Right renal cortex interstitium (tissue), 3 donors: Measurements from ENCODE around the gene ZFR. TPM values are rescaled to one million over a fixed set of nuclear protein-coding genes. Genes with fewer than 3 reads are reported as not detected.
"Not testable (repeated sequence)": the region's sequence is repeated elsewhere in the genome, so short reads cannot be mapped to it uniquely, and the experiment has no call there.

ENCODE experiments used
- DNase-seq, 3 donors: peaks; one replicate each; pipeline ENCODE4 v3.0.0-alpha.2; 2013; ENCODE audit warnings: low read depth in 3 of 3, low spot score in 2 of 3
- polyA plus RNA-seq, 3 donors: library from polyadenylated mRNA; unstranded; fragments of 120-200 nt; gene quantifications; one replicate each; pipeline ENCODE4 v1.2.1, GENCODE V29; 2013; ENCODE audit not compliant: insufficient read length in 3 of 3

Gene ZFR
- polyA plus RNA-seq, 3 donors: 126 to 140 (median 138) TPM

DNA sequence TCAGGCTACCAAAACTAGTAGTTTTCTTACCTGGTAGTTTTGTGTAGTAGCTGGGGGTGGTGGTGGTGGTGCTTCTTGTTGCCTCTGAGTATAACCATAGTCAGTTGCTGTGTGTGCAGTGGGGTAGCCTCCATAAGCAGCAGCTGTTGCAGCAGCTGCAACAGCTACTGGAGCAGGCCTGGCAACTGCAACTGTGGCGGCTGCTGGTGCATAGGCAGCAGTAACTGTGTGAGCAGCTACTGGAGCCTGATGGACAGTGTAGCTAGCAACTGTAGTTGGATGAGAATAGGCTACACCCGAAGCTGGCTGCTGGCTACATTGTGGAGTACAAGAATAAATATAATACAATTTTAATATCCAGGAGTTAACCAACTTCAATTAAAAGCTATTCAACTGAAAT lies 24.7 kb downstream of the ZFR start:
- DNase-seq: no peak

DNA sequence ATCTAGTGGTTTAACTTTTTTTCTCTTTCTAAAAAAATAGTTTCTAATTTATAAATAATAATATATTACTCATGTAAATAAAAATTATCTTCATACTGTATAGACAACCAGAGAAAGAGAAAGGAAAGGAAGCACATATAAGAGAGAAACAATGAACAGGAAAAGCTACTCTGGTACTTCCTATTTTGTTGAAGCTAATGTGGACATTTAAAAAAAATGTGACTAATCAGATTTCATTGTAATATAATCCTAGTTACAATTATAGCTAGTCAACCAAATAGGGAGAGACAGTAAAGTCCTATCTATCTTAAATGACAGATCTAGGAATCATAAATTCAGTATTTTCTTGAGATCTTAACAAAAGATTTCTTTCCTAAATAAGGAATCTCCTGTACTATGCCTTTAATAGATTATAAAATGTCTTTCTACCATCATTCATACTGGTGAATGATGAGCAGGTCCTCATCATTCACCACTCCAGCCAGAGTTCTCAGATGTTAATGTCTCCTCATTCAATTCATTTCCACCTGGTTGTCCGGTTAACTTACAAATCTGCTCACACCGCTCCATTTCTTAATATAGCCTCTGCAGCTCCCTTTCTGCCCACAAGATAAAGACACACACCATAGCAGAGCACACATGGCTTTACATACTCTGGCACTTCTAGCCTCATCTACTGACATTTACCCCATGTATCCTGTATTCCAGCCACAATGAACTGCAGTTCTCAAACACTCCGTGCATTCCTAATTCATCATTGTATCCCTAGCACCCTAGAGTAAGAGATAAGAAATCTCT lies 30.9 kb downstream of the ZFR start:
- no peak for DNase-seq

DNA sequence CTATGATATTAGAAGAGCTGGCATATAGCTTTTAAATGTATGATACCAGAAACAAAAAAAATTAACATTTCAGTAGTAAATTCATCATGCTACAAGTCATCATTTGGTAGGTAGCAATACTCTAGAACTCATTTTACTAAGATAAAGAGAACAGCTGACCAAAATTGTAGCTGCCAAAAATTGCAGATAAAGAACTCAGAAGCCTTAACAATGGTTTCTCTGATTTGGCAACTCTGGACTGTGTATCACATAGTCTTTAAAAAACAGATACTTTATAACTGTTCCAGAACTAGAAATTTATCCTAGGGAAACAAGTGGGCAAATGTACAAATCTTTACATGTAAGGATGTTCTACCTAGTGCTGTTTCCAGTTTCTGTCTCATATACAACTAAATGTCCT lies 33.9 kb downstream of the ZFR start:
- no peak for DNase-seq

DNA sequence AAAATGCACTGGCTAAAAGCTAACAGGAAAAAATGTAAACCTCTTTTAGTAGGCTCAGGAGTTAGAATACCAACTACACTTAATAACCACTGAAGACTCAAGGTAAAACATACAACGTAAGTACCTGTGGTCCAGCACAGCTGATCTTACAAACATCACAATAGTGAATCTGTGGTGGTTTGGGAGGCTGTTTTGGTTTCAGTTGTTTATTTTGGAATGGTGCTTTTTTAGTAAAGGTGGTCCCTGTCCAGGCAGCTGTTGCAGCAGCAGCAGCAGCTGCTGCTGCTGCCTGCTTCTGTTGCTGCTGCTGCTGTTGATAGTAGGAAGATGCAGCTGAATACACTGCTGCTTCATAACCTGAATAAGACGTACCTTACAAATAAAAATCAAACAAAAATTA lies 37.9 kb downstream of the ZFR start:
- no peak for DNase-seq

DNA sequence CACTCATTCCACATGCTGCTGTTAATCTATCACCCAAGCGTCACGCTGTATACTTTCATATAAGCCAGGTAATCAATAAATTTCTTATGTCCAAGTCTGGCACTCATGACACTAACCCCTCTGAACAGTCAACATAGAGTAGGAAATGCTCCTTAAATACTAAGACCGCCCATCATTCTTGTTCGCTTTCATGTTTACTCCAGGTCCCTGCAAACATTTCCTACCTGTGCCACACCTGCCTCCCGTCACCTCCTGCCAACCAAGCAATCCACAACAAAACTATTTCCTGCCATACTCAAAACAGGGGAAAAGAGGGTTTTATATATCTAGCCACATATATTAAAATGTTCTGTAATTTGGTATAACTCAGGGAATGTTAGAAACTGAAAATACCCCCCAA lies 39.0 kb downstream of the ZFR start:
- DNase-seq: no peak

DNA sequence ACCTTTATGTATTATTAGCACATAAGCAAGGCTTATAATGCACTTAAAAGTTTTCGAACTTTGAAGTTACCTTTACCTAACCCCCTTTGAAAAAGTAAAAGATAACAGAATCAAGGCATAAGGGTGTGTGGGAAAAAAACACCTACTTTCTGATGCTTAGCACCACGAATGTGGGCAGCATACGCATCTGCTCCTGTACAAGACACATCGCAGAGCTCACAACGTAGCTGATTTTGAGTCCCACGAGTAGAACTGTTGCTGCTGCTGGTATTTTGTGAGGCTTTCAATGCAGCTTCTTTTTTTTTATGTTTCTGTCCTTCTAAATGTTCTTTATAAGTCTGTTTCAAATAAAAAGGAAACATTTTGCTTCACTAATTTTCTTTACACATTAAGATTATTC lies 40.8 kb downstream of the ZFR start:
- no peak for DNase-seq

DNA sequence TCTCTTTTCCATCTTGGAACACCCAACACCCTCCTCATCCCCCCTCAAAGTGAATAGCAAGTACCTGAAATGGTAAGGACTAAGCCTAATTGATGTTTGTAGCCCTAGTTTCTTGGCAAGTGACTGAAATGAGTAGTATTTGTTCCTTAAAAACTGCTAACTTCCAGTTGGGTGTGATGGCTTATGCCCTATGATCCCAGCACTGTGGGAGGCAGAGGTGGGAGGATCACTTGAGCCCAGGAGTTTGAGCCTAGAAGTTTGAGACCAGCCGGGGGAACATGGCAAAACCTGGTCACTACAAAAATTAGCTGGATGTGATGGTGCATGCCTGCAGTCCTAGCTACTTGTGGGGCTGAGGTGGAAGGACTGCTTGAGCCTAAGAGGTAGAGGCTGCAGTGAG lies 44.1 kb downstream of the ZFR start:
- no peak for DNase-seq

DNA sequence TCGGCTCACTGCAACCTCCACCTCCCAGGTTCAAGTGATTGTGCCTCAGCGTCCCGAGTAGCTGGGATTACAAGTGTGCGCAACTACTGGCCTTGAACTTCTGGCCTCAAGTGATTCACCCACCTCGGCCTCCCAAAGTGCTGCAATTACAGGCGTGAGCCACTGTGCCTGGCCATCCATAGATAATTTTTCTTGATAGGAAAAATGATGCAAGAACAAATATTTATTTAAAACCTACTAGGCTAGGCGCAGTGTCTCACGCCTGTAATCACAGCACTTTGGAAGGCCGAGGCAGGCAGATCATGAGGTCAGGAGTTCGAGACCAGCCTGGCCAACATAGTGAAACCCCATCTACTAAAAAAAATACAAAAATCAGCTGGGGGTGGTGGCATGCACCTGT lies 45.8 kb downstream of the ZFR start:
- DNase-seq: not testable (repeated sequence)

DNA sequence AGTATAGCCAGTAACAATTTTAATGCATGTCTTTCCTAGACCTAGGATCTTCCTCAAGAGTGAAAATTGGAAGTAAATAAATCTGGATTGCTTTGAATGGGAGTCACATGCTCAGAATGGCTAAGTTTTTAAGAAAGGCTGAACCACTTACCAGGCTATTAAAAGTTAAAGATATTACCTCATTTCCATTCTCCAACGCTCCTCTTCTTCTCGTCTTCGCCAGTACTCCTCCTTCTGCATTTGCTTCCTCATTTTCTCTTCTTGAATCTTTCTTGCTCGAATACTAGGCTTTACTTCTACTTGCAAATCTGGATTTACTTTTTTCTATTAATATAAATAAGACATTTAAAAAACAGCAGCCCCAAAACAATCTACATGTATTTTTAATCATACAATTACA lies 49.6 kb downstream of the ZFR start:
- no peak for DNase-seq

DNA sequence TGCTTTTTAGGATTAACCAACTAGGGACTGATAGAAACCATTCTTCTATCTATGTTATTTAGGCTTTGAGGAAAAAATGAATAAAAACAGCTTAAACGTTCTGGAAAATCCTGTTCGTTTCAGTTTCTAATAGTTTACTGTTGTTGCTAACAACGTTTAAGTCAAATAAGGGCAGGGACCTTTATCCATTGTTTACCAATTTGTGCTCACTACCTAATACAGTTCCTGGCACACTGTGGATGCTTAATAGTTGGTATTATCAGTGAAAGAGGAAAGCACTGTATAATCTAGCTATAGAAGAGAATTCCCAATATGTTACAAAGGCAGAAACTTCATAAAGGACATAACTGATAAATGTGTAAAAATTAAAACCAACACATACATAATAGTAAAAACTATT lies 52.5 kb downstream of the ZFR start:
- DNase-seq: no peak

DNA sequence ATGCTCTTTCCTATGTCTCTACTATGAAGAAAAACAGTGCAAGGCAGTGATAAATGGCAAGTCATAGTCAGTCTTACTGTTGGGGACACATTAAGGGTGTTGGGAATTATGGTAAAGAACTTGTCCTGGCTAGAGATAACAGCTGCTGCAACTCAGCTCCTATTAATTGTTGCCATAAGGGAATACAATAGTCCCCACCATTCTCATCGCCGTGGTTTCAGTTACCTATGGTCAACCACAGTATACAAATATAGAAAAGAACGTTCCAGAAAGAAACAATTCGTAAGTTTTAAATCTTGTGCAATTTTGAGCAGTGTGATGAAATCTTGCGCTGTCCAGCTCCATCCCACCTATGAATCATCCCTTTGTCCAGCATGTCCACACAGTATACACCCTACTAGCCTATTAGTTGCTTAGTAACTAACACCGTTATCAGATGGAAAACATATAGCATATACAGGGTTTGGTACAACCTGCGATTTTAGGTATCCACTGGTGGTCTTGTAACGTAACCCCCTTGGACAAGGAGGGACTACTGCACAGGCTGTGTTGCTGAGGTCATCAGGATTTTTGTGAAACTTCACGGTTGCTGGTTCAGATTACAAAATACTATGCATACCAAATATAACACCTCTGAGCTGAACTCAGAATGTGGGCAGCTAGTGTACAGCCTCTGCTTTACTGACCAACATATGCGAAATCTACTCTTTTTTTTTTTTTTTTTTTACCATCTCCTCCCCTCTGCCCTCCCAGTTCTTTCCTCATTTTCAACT lies 53.5 kb downstream of the ZFR start:
- no peak for DNase-seq

DNA sequence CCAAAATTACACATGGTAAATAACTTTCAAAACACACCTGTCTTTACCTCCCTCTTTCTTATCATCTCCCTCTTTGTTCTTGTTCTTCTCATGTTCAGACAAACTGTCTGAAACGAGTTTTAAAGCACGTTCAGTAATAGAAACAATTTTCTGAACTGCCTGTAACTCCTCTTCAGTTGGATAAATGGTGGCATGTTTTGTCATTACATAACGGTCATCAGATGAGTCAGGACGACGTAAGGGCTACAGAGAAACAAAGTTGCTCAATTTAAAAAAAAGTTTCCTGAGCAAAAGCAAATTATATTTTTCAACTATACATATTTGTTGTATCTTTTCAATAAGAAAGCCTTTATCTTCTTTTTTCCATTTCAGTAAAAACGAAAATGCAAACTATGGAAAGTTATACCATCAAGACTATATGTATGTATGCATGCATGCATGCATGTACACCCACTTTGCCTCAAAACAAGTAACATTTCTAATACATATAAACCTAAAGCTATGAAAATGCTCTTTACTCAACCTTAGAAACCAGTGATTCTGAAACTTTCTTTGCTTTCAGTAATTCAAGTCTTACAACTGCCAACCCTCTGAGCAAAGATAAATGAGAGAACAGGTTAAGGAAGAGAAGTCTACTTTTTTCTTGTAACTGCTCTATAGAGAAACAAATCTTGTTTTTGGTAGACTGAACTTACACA lies 56.0 kb downstream of the ZFR start:
- DNase-seq: no peak

DNA sequence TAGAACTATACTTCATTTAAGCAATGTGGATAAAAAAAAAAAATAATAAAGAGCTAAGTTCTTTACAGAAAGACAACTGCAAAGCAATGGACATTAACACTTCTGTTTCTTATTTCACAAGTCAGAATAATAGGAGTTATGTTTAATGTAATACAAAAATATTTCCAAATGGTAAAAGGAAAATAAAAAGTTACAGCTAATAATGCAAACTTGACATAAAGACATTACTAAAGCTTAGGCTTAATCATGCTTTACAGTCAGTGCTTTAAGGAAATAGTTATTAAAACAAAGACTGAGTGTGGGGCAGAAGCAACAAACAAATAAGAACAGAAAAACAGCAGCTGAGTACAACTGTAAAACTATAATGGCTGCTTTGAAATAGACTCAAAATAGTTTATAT lies 56.7 kb downstream of the ZFR start:
- DNase-seq: no peak

DNA sequence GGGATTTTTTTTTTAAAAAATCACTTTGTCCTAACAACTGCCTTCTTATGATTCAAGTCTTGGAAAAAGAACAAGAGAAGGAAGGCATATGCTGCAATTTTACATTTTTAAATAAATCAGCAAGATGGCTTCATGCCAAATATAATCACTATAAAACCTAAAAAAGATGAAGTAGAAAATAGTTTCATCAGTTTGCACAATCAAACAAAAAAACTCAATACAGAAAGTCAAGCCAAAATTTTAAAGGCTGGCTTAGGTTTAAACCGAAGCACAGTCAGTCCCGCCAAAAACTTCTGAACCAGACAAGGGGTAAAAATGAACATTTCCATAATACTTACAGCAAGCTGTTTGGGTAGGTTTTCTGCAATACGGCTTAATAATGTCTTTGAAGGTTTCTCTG lies 57.3 kb downstream of the ZFR start:
- DNase-seq: no peak

DNA sequence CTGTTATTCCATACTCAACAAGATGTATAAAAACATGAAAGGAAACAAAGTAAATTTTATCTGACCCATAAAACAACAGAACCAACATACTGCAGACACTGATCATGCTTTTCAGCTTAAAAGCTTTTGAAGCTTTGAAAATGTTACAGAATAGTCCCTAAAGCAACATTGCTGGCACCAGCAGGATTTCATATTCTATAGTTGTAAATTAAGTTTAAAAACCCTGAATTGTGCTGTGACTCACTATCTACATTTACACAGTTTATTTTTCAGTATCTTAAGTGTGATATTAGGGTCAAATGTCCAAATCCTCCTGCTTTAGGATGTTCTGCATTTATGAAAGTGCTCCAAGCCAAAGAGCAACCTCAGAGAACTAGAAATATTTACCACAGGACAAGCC lies 59.9 kb downstream of the ZFR start:
- DNase-seq: no peak

DNA sequence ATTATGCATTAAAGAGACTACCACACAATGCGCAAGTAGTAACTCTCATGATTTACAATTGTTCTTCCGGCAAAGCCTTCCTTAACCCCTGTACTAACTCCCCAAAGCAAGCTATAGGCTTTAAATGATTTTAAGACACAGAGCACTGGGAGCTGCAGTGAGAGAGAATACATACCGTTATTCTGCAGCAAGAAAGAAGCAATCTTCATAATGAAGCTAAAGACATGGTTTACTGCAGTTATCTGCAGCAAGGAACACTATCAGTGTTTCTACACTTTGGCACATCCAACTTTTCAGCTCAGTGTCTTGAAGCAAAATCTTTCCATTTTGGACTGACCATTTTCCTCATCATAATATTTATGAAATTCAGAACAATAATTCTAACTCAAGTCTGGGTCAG lies 61.0 kb downstream of the ZFR start:
- DNase-seq: no peak

DNA sequence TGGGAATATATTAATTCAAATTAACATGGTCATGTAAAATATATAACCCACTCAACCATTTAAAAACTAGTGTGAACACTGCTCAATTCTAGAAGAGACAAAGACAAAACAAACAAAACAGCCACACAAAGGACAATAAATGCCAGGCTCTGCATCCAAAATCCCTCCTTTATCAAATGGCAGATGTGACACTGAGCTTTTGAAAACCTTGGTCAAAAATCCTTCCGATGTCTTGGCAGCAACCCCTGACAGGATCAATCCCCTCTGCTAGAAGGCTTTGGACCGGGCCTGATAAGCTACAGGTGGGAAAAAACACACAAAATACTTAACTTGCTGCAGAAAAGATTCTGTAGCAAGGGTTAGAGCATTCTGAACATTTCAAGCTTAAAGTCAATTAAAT lies 61.5 kb downstream of the ZFR start:
- no peak for DNase-seq

DNA sequence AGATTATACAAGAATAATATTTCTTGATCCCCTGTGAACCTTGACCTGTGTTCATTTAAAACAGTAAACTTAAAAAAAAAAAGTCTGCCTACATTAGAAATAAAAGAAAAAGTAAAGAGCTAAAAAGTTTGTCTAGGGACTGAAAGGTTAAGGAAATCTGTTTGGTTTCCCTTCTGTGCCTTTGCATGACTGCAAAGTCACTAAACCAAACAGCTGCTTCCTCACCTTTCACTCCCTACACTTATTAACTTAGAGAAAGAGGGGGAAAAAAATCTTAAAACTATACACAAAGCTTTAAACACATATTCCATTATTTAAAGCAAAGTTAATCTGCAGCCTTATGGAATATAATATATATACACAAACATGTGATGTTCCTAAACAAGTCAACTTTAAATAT lies 65.1 kb downstream of the ZFR start:
- DNase-seq: no peak

DNA sequence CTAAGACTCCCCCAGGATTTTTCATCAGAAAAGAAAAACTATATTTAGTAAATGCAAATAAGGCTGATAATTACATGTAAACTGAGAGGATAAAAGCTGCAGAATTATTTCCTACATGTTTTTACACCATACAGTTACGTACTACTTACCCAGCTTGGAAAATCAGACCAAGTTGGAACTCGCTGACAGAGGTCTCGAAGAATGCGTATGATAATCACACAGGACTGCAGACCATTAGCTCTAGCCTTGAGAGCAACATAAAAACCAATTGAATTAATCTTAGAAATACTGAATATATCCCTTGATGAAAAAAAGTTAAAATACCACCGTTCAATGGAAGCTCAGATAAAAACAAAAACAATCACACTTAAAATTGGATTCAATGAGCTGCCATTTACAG lies 65.6 kb downstream of the ZFR start:
- no peak for DNase-seq

DNA sequence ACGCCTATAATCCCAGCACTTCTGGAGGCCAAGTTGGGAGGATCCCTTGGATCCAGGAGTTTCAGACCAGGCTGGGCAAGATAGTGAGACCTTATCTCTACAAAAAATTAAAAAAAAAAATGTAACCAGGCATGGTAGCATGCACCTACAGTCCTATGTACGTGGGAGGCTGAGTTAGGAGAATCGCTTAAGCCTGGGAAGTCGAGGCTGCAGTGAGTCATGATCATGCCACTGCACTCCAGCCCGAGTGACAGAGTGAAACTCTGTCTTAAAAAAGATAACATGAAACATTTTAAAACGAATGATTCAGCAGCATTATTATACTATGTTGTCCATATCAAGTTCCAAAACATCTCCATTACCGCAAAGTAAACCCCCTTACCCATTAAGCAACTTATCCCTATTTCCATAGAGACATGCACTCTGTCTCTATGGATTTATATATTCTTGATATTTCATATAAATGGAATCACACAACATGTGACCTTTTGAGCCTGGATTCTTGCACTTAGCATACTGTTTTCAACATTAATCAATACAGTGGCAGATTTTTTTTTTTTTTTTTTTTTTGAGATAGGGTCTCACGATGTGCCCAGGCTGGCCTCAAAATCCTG lies 74.9 kb downstream of the ZFR start:
- no peak for DNase-seq

DNA sequence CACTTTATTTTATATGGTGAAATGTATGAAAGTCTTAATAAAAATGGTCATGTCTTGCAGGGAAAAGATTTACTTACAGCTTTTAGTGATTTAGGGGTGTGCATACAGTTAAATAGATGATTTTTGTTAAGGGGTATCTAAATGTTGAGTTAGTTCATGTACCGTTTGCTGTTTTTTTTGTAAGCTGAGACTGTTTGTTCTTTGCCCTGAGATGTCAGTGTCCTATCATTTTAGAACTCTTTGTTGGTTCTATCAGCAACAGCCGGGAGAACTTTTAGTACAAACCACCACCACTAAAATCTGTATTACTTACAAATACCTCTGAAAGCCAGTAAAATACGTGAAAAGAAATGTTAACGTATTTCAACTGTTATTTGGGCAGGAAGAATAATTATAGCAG lies 75.5 kb downstream of the ZFR start:
- DNase-seq: no peak
